HepG2 (cell line): ENCODE measurements around the gene SPOP. TPM values are rescaled to one million over a fixed set of nuclear protein-coding genes. Genes with fewer than 3 reads are reported as not detected.
A peak's percentile ranks its signal among the peaks of the same experiment; 100 is the strongest.

ENCODE experiments used
- BCL6 ChIP-seq: IDR thresholded peaks from 2 replicates; pipeline ENCODE4 v1.6.1; 2016; ENCODE audit warnings: missing genetic modification reagents, missing compliant biosample characterization
- CCDC6 ChIP-seq: sonication (generic); formaldehyde crosslinking; IDR thresholded peaks from 2 replicates; pipeline ENCODE4 v1.8.1; 2022; ENCODE audit warnings: mild to moderate bottlenecking, missing genetic modification reagents, moderate library complexity
- MIER3 ChIP-seq: IDR thresholded peaks from 2 replicates; pipeline ENCODE4 v1.6.1; 2016; ENCODE audit warnings: missing compliant biosample characterization, borderline replicate concordance
- MTA1 ChIP-seq: sonication (generic); formaldehyde crosslinking; IDR thresholded peaks from 2 replicates; pipeline ENCODE4 v1.4.0; 2020; ENCODE audit warnings: missing genetic modification reagents, mild to moderate bottlenecking, borderline replicate concordance
- MTA3 ChIP-seq: sonication (generic); formaldehyde crosslinking; IDR thresholded peaks from 2 replicates; pipeline ENCODE4 v1.4.0; 2020; ENCODE audit warnings: missing genetic modification reagents
- MYNN ChIP-seq: sonication (generic); formaldehyde crosslinking; IDR thresholded peaks from 2 replicates; pipeline ENCODE4 v1.4.0; 2020; ENCODE audit warnings: mild to moderate bottlenecking, low read depth, missing genetic modification reagents
- NFATC3 ChIP-seq: sonication (generic); formaldehyde crosslinking; IDR thresholded peaks from 2 replicates; pipeline ENCODE4 v1.5.1; 2020; ENCODE audit warnings: mild to moderate bottlenecking, missing genetic modification reagents
- NFIB ChIP-seq: sonication (generic); formaldehyde crosslinking; IDR thresholded peaks from 2 replicates; pipeline ENCODE4 v1.9.0; 2021; ENCODE audit warnings: missing genetic modification reagents, mild to moderate bottlenecking, borderline replicate concordance
- PHF8 ChIP-seq: sonication (generic); formaldehyde crosslinking; IDR thresholded peaks from 2 replicates; pipeline ENCODE4 v1.5.0; 2020; ENCODE audit warnings: missing genetic modification reagents
- POGZ ChIP-seq: sonication (generic); formaldehyde crosslinking; IDR thresholded peaks from 2 replicates; pipeline ENCODE4 v1.4.0; 2020; ENCODE audit warnings: mild to moderate bottlenecking, missing genetic modification reagents
- RNF2 ChIP-seq: fragments of 450-650 bp; conservative IDR thresholded peaks from 2 replicates; pipeline ENCODE4 v1.6.1; 2016; ENCODE audit warnings: low read depth
- SRSF1 ChIP-seq: fragments of 200-400 bp; formaldehyde crosslinking; optimal IDR thresholded peaks from 2 replicates; pipeline ENCODE3; 2017; ENCODE audit warnings: mild to moderate bottlenecking, low read depth, low read length, moderate library complexity
- TEAD3 ChIP-seq: optimal IDR thresholded peaks from 2 replicates; pipeline ENCODE3; 2016; ENCODE audit warnings: borderline replicate concordance
- U2AF2 ChIP-seq: fragments of 200-400 bp; formaldehyde crosslinking; IDR thresholded peaks from 2 replicates; pipeline ENCODE4 v1.6.1; 2017; ENCODE audit warnings: low read depth, mild to moderate bottlenecking, low read length
- XBP1 ChIP-seq: sonication (generic); formaldehyde crosslinking; IDR thresholded peaks from 2 replicates; pipeline ENCODE4 v1.5.0; 2020; ENCODE audit warnings: missing genetic modification reagents
- YY1 ChIP-seq: IDR thresholded peaks from 2 replicates; pipeline ENCODE4 v1.6.1; 2011; ENCODE audit warnings: low read length, low read depth, moderate library complexity, mild to moderate bottlenecking; ENCODE audit not compliant: insufficient read depth, insufficient replicate concordance
- ZNF292 ChIP-seq: sonication (generic); formaldehyde crosslinking; IDR thresholded peaks from 2 replicates; pipeline ENCODE4 v1.8.1; 2022; ENCODE audit warnings: mild to moderate bottlenecking, low read depth, missing genetic modification reagents, borderline replicate concordance
- ZNF570 ChIP-seq: sonication (generic); formaldehyde crosslinking; IDR thresholded peaks from 2 replicates; pipeline ENCODE4 v1.4.0; 2020; ENCODE audit warnings: mild to moderate bottlenecking, missing genetic modification reagents, borderline replicate concordance
- ZNF629 ChIP-seq: sonication (generic); formaldehyde crosslinking; conservative IDR thresholded peaks from 2 replicates; pipeline ENCODE4 v1.5.0; 2020; ENCODE audit warnings: missing genetic modification reagents
- ZNF839 ChIP-seq: sonication (generic); formaldehyde crosslinking; IDR thresholded peaks from 2 replicates; pipeline ENCODE4 v1.4.0; 2020; ENCODE audit warnings: missing genetic modification reagents, mild to moderate bottlenecking, borderline replicate concordance
- polyA plus RNA-seq, 8 experiments: library from polyadenylated mRNA; depleted of rRNA in 3 of 8; stranded (reverse) in 7 of 8; unstranded in 1 of 8; fragments of >200 nt; fragmentation: Illumina TruSeq in 4 of 8; extraction: Trizol in 4 of 8; gene quantifications; 2 replicates each; pipeline versions ENCODE4 v1.2.1 to v1.2.3, GENCODE V29; 2011 to 2016; ENCODE audit warnings: low read depth in 4 of 8, missing spikeins in 1 of 8, mixed read lengths in 1 of 8; ENCODE audit not compliant: insufficient read depth in 1 of 8
- total RNA-seq, 5 experiments: library from RNA; depleted of rRNA; stranded (reverse); fragments of >200 nt; fragmentation: Illumina TruSeq; extraction: Trizol; gene quantifications; 2 replicates each; pipeline ENCODE4 v1.2.3, GENCODE V29; 2016; ENCODE audit warnings: low read depth in 1 of 5
- TF ChIP-seq, protein P1 (sequence below): sonication (generic); formaldehyde crosslinking; conservative IDR thresholded peaks from 2 replicates; pipeline ENCODE4 v1.4.0; 2020; ENCODE audit warnings: missing genetic modification reagents
- TF ChIP-seq, protein P2 (sequence below): sonication (generic); formaldehyde crosslinking; IDR thresholded peaks from 2 replicates; pipeline ENCODE4 v1.4.0; 2020; ENCODE audit warnings: missing genetic modification reagents, borderline replicate concordance
- TF ChIP-seq, protein P3 (sequence below): sonication (generic); formaldehyde crosslinking; IDR thresholded peaks from 2 replicates; pipeline ENCODE4 v1.5.0; 2020; ENCODE audit warnings: missing genetic modification reagents
- TF ChIP-seq, protein P4 (sequence below): sonication (generic); formaldehyde crosslinking; IDR thresholded peaks from 2 replicates; pipeline ENCODE4 v1.8.0; 2022; ENCODE audit warnings: missing genetic modification reagents, mild to moderate bottlenecking, borderline replicate concordance
- TF ChIP-seq, protein P5 (sequence below): sonication (generic); formaldehyde crosslinking; IDR thresholded peaks from 2 replicates; pipeline ENCODE4 v1.5.0; 2020; ENCODE audit warnings: mild to moderate bottlenecking, missing genetic modification reagents, moderate library complexity

The SPOP gene
- total and polyA plus RNA-seq, 2 of the 13 experiments (the other 11 are each of a cell fraction or from before 2014, with no cell fraction given), result 52.8 to 60.8 TPM

DNA sequence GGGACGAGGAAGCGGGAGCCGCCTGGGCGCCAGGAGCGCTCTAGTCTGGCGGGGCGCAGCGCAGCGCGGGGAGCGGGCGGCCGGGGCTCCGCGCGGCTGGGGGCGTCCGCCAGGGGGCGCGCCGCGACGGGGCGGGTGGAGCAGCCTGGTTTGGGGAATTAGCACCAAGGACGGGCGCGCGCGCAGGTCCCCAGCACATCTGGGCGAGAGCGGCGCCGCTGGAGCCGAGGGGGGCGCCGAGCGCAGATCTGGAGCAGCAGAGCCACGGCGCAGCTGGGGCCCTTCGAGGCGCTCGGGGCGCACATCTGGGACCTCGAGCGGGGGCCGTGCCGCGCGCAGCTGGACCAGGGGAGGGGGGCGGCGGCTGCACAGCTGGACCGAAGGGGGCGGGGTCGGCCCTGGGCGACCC is 102.2 kb downstream of the SPOP start, which contains the start of gene NXPH3 (continued):
- no peak; the same call in 1 of the 2 replicates for TF ChIP-seq RNF2
- TF ChIP-seq, protein P1, sequence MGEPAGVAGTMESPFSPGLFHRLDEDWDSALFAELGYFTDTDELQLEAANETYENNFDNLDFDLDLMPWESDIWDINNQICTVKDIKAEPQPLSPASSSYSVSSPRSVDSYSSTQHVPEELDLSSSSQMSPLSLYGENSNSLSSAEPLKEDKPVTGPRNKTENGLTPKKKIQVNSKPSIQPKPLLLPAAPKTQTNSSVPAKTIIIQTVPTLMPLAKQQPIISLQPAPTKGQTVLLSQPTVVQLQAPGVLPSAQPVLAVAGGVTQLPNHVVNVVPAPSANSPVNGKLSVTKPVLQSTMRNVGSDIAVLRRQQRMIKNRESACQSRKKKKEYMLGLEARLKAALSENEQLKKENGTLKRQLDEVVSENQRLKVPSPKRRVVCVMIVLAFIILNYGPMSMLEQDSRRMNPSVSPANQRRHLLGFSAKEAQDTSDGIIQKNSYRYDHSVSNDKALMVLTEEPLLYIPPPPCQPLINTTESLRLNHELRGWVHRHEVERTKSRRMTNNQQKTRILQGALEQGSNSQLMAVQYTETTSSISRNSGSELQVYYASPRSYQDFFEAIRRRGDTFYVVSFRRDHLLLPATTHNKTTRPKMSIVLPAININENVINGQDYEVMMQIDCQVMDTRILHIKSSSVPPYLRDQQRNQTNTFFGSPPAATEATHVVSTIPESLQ (CRISPR knock-in tag), result no peak
- TF ChIP-seq, protein P2, sequence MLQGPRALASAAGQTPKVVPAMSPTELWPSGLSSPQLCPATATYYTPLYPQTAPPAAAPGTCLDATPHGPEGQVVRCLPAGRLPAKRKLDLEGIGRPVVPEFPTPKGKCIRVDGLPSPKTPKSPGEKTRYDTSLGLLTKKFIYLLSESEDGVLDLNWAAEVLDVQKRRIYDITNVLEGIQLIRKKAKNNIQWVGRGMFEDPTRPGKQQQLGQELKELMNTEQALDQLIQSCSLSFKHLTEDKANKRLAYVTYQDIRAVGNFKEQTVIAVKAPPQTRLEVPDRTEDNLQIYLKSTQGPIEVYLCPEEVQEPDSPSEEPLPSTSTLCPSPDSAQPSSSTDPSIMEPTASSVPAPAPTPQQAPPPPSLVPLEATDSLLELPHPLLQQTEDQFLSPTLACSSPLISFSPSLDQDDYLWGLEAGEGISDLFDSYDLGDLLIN, result no peak
- no peak for TF ChIP-seq MIER3 (CRISPR knock-in tag)
- TF ChIP-seq ZNF570 (CRISPR knock-in tag), result 0 out of 2 replicates have a peak, but pooled peaks have one; percentile 23
- TF ChIP-seq, protein P3, sequence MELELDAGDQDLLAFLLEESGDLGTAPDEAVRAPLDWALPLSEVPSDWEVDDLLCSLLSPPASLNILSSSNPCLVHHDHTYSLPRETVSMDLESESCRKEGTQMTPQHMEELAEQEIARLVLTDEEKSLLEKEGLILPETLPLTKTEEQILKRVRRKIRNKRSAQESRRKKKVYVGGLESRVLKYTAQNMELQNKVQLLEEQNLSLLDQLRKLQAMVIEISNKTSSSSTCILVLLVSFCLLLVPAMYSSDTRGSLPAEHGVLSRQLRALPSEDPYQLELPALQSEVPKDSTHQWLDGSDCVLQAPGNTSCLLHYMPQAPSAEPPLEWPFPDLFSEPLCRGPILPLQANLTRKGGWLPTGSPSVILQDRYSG, result no peak
- TF ChIP-seq ZNF292, result no peak
- no peak for TF ChIP-seq MTA3 (CRISPR knock-in tag)
- 0 out of 2 replicates have a peak, but pooled peaks have one; percentile 34 for TF ChIP-seq CCDC6 (CRISPR knock-in tag)
- TF ChIP-seq TEAD3, result no peak
- TF ChIP-seq PHF8 (CRISPR knock-in tag), result no peak
- TF ChIP-seq, protein P4, sequence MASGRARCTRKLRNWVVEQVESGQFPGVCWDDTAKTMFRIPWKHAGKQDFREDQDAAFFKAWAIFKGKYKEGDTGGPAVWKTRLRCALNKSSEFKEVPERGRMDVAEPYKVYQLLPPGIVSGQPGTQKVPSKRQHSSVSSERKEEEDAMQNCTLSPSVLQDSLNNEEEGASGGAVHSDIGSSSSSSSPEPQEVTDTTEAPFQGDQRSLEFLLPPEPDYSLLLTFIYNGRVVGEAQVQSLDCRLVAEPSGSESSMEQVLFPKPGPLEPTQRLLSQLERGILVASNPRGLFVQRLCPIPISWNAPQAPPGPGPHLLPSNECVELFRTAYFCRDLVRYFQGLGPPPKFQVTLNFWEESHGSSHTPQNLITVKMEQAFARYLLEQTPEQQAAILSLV (CRISPR knock-in tag), result no peak
- TF ChIP-seq NFATC3, result no peak
- TF ChIP-seq ZNF629 (CRISPR knock-in tag), result 0 out of 2 replicates have a peak, but pooled peaks have one; percentile 7
- TF ChIP-seq U2AF2, result no peak
- TF ChIP-seq XBP1 (CRISPR knock-in tag), result no peak
- TF ChIP-seq POGZ, result peak; percentile 21; the same call in 1 of the 2 replicates
- TF ChIP-seq MYNN, result no peak
- TF ChIP-seq, protein P5, sequence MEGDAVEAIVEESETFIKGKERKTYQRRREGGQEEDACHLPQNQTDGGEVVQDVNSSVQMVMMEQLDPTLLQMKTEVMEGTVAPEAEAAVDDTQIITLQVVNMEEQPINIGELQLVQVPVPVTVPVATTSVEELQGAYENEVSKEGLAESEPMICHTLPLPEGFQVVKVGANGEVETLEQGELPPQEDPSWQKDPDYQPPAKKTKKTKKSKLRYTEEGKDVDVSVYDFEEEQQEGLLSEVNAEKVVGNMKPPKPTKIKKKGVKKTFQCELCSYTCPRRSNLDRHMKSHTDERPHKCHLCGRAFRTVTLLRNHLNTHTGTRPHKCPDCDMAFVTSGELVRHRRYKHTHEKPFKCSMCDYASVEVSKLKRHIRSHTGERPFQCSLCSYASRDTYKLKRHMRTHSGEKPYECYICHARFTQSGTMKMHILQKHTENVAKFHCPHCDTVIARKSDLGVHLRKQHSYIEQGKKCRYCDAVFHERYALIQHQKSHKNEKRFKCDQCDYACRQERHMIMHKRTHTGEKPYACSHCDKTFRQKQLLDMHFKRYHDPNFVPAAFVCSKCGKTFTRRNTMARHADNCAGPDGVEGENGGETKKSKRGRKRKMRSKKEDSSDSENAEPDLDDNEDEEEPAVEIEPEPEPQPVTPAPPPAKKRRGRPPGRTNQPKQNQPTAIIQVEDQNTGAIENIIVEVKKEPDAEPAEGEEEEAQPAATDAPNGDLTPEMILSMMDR, result peak; percentile 64
- TF ChIP-seq YY1, result peak; percentile 64
- no peak for TF ChIP-seq MTA1 (CRISPR knock-in tag)
- TF ChIP-seq BCL6 (CRISPR knock-in tag), result no peak
- TF ChIP-seq NFIB (CRISPR knock-in tag), result no peak
- no peak for TF ChIP-seq SRSF1
- no peak for TF ChIP-seq ZNF839 (CRISPR knock-in tag)
